ENCODE results near the gene LZTS2. TPM values are rescaled to one million over a fixed set of nuclear protein-coding genes. Genes with fewer than 3 reads are reported as not detected.

Gene LZTS2
- total RNA-seq, 6 experiments from 2014 or later, result 5.6 to 17.5 (median 11.0) TPM

DNA sequence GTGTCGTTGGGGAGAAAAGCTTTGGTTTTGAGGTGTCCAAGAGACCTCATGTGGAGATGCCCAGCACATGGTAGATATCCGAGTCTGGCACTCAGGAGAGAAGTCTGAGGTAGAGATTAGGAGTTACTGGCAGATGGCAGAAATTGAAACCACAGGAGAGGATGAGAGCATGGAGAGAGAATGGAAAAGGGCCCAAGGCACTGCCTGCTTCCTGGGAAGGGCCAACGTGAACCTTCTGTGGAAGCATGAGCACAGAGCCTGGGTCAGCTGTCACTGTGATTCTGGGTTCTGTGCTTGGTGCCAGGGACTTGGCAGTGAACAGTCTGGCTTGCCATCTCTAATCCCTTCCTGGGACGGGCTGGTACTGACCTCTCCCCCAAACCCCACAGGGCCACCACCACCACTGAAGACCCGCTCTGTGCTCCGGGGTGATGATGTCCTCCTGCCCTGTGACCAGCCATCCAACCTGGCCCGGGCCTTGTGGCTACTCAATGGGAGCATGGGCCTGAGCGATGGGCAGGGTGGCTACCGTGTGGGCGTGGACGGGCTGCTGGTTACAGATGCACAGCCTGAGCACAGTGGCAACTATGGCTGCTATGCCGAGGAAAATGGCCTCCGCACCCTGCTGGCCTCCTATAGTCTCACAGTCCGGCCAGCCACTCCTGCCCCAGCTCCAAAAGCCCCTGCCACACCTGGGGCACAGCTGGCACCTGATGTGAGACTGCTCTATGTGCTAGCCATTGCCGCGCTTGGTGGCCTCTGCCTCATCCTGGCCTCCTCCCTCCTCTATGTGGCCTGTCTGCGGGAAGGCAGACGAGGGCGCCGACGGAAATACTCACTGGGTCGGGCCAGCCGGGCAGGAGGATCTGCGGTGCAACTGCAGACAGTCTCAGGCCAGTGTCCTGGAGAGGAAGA is 16.4 kb upstream of the LZTS2 start:
- WGBS (ENCODE audit: insufficient coverage, low coverage, low lambda C conversion rate, missing lambda C conversion rate), result 70% methylated on average over 4 of the region's 24 CpGs
- ATAC-seq (no peak), DNase-seq (peak in 1 of 3 donors; percentile 48)
- Histone ChIP-seq H3K4me1 (peaks cover 0 to 25% (median 7%) of the 10 kb centered on the region in 4 donors), H3K36me3 (peaks cover 0 to 61% (median 15%) of the 10 kb centered on the region in 4 donors), H3K27me3 (no peaks in the 10 kb centered on the region), H3K9me3 (no peaks in the 10 kb centered on the region), H3K4me3 (no peak overlapping the region), H3K27ac (no peak overlapping the region)
- intact Hi-C loops (cut with DNase I), result no loop called here
- TF ChIP-seq CTCF (IDR thresholded peaks at IDR 0.05) (no peak), POLR2A (IDR thresholded peaks at IDR 0.05) (no peak)

- no peak for ATAC-seq
- peaks cover 0 to 52% (median 10%) of the 10 kb centered on the region in 4 donors for H3K36me3 ChIP-seq
- intact Hi-C loops (cut with DNase I), result no loop called here
- H3K4me3 ChIP-seq, result no peak overlapping the region
- H3K9me3 ChIP-seq, result no peaks in the 10 kb centered on the region
- H3K27me3 ChIP-seq, result no peaks in the 10 kb centered on the region
- 85% methylated on average over 3 of the region's 13 CpGs for WGBS (ENCODE audit: insufficient coverage, low coverage, low lambda C conversion rate, missing lambda C conversion rate)
- TF ChIP-seq POLR2A (IDR thresholded peaks at IDR 0.05), result no peak
- no peak for TF ChIP-seq CTCF (IDR thresholded peaks at IDR 0.05)
- DNase-seq, result peak in 1 of 3 donors; percentile 39
- H3K4me1 ChIP-seq, result peaks cover 0 to 29% (median 9%) of the 10 kb centered on the region in 4 donors
- no peak overlapping the region for H3K27ac ChIP-seq
These were observed 15.5 kb upstream of the LZTS2 start for GRCh38 chr10:100983868-100984671.

DNA sequence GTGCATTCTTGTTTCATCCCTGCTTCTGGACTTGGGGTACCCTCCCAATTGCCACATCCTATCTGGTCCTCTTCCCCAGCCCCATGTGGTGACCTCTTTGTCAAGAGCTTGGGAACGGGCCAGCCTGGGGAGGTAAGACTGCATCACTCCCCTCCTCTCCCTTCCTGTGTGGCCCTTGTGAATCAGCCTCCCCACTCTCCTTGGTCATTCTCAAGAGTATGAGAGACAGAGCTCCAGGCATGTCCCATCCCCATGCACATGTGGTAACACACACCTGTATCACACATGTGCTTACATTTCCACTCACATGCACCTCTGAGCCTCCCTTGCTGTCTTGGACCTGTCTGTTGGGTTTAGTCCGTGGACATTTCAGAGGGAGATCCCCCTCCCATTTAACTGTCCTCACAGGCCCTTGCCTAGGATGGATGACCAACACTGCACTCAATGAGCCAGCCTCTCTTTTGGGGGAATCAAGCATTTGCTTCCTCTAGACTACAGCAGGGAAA is 14.9 kb upstream of the LZTS2 start:
- H3K27ac ChIP-seq, result no peak overlapping the region
- H3K27me3 ChIP-seq, result no peaks in the 10 kb centered on the region
- DNase-seq, result peak in 1 of 3 donors; percentile 46
- no peak for TF ChIP-seq CTCF (IDR thresholded peaks at IDR 0.05)
- TF ChIP-seq POLR2A (IDR thresholded peaks at IDR 0.05), result no peak
- no peak for ATAC-seq
- no peak overlapping the region for H3K4me3 ChIP-seq
- H3K36me3 ChIP-seq, result peaks cover 0 to 45% (median 8%) of the 10 kb centered on the region in 4 donors
- WGBS (ENCODE audit: insufficient coverage, low coverage, low lambda C conversion rate, missing lambda C conversion rate), result no CpG with 5 or more reads among the region's 2 CpGs
- no peaks in the 10 kb centered on the region for H3K9me3 ChIP-seq
- peaks cover 0 to 29% (median 9%) of the 10 kb centered on the region in 4 donors for H3K4me1 ChIP-seq
- intact Hi-C loops (cut with DNase I), result no loop called here

DNA sequence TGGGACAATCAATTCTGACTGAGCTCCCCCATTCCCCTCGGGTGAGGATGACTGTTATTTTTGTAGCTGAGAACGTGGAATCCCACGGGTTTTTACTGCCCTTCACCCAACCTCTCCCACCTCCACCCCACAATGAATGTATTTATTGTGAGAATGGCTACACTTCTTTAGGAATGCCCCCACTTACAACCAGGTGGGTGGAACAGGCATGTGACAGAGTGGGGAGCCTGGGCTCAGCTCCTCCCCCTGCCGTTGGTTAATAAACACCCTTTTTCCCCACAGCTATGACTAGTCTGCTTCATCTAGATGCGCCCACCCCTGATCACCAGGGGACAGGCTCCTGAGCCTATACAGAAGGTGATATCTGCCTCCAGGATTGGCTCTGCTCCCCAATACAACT is 14.3 kb upstream of the LZTS2 start:
- ATAC-seq, result peak; percentile 5 to 18 (median 13)
- intact Hi-C loops (cut with DNase I), result no loop called here
- Histone ChIP-seq H3K27me3 (no peaks in the 10 kb centered on the region), H3K36me3 (peaks cover 0 to 39% (median 5%) of the 10 kb centered on the region in 4 donors), H3K27ac (no peak overlapping the region), H3K4me1 (peaks cover 0 to 29% (median 9%) of the 10 kb centered on the region in 4 donors), H3K9me3 (no peaks in the 10 kb centered on the region), H3K4me3 (no peak overlapping the region)
- no peak for DNase-seq
- WGBS (ENCODE audit: insufficient coverage, low coverage, low lambda C conversion rate, missing lambda C conversion rate), result 39% methylated on average over 5 of the region's 5 CpGs
- TF ChIP-seq POLR2A (IDR thresholded peaks at IDR 0.05) (peak; percentile 7), CTCF (IDR thresholded peaks at IDR 0.05) (no peak)

Data from right lobe of liver (tissue), 6 donors.